HEK293 (cell line): ENCODE measurements around the gene COL5A1.

Experiments
- GLI2 ChIP-seq: fragments of 450-650 bp; formaldehyde crosslinking; IDR thresholded peaks from 2 replicates; pipeline ENCODE4; 2017; ENCODE audit warnings: missing biosample characterization, missing genetic modification characterization, low read depth, borderline replicate concordance
- KLF9 ChIP-seq: fragments of 450-650 bp; formaldehyde crosslinking; IDR thresholded peaks from 2 replicates; pipeline ENCODE4 v1.5.1; 2016; ENCODE audit warnings: missing biosample characterization, missing genetic modification characterization, low read depth
- WT1 ChIP-seq: fragments of 450-650 bp; formaldehyde crosslinking; IDR thresholded peaks from 2 replicates; pipeline ENCODE4 v1.5.1; 2016; ENCODE audit warnings: missing biosample characterization, missing genetic modification characterization
- ZFP41 ChIP-seq: fragments of 450-650 bp; formaldehyde crosslinking; IDR thresholded peaks from 2 replicates; pipeline ENCODE4 v1.5.1; 2016; ENCODE audit warnings: missing biosample characterization, missing genetic modification characterization, borderline replicate concordance
- ZNF155 ChIP-seq: fragments of 450-650 bp; formaldehyde crosslinking; IDR thresholded peaks from 2 replicates; pipeline ENCODE4 v1.5.1; 2016; ENCODE audit warnings: missing biosample characterization, missing genetic modification characterization
- ZNF311 ChIP-seq: fragments of 450-650 bp; formaldehyde crosslinking; IDR thresholded peaks from 2 replicates; pipeline ENCODE4 v1.5.1; 2017; ENCODE audit warnings: missing biosample characterization, missing genetic modification characterization, borderline replicate concordance
- ZNF785 ChIP-seq: fragments of 450-650 bp; formaldehyde crosslinking; IDR thresholded peaks from 2 replicates; pipeline ENCODE4 v1.5.1; 2016; ENCODE audit warnings: missing biosample characterization, missing genetic modification characterization
- TF ChIP-seq, protein P1 (sequence below): fragments of 450-650 bp; formaldehyde crosslinking; IDR thresholded peaks from 2 replicates; pipeline ENCODE4 v1.5.1; 2016; ENCODE audit warnings: missing biosample characterization, missing genetic modification characterization
- TF ChIP-seq, protein P2 (sequence below): fragments of 450-650 bp; formaldehyde crosslinking; IDR thresholded peaks from 2 replicates; pipeline ENCODE4 v1.5.1; 2016; ENCODE audit warnings: missing biosample characterization, missing genetic modification characterization
- TF ChIP-seq, protein P3 (sequence below): fragments of 450-650 bp; formaldehyde crosslinking; IDR thresholded peaks from 2 replicates; pipeline ENCODE4 v1.5.1; 2016; ENCODE audit warnings: missing biosample characterization, missing genetic modification characterization

DNA sequence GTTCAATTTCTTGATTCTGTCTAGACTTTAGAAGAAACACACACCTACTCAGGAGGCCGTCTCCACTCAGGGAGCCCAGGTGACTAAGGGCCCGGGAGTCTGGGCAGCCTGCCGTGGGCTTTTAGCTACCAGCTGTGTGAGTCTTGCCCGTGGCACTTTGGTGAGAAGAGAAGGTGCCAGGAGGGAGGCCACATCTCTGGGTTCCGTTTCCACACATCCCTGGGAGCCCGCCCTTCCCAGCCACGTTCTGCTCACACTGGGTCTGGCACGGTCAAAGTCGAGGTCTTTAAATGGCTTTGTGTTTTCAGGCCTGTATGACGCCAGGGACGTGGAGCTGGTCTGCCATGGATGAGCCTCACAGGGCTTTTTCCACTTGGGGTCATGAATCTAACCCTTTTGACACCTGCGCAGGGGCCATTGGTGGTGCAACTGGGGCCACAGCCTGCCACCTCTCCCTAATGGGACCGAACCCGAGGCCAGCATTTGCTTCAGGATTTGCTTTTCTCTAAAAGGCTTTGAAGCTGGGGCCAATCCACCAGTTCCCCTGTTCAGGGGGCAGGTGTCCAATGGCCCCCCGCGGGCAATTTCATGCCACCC lies 221.8 kb downstream of the COL5A1 start:
- TF ChIP-seq ZFP41 (tag by site-specific recombination) (no peak), GLI2 (tag by site-specific recombination) (no peak), ZNF311 (no peak), ZNF155 (tag by site-specific recombination) (no peak), KLF9 (no peak), WT1 (tag by site-specific recombination) (no peak), ZNF785 (tag by site-specific recombination) (no peak)
- TF ChIP-seq, protein P1, sequence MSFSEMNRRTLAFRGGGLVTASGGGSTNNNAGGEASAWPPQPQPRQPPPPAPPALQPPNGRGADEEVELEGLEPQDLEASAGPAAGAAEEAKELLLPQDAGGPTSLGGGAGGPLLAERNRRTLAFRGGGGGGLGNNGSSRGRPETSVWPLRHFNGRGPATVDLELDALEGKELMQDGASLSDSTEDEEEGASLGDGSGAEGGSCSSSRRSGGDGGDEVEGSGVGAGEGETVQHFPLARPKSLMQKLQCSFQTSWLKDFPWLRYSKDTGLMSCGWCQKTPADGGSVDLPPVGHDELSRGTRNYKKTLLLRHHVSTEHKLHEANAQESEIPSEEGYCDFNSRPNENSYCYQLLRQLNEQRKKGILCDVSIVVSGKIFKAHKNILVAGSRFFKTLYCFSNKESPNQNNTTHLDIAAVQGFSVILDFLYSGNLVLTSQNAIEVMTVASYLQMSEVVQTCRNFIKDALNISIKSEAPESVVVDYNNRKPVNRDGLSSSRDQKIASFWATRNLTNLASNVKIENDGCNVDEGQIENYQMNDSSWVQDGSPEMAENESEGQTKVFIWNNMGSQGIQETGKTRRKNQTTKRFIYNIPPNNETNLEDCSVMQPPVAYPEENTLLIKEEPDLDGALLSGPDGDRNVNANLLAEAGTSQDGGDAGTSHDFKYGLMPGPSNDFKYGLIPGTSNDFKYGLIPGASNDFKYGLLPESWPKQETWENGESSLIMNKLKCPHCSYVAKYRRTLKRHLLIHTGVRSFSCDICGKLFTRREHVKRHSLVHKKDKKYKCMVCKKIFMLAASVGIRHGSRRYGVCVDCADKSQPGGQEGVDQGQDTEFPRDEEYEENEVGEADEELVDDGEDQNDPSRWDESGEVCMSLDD (tag by site-specific recombination) = no peak
- TF ChIP-seq, protein P2, sequence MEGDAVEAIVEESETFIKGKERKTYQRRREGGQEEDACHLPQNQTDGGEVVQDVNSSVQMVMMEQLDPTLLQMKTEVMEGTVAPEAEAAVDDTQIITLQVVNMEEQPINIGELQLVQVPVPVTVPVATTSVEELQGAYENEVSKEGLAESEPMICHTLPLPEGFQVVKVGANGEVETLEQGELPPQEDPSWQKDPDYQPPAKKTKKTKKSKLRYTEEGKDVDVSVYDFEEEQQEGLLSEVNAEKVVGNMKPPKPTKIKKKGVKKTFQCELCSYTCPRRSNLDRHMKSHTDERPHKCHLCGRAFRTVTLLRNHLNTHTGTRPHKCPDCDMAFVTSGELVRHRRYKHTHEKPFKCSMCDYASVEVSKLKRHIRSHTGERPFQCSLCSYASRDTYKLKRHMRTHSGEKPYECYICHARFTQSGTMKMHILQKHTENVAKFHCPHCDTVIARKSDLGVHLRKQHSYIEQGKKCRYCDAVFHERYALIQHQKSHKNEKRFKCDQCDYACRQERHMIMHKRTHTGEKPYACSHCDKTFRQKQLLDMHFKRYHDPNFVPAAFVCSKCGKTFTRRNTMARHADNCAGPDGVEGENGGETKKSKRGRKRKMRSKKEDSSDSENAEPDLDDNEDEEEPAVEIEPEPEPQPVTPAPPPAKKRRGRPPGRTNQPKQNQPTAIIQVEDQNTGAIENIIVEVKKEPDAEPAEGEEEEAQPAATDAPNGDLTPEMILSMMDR (tag by site-specific recombination) = no peak
- TF ChIP-seq, protein P3, sequence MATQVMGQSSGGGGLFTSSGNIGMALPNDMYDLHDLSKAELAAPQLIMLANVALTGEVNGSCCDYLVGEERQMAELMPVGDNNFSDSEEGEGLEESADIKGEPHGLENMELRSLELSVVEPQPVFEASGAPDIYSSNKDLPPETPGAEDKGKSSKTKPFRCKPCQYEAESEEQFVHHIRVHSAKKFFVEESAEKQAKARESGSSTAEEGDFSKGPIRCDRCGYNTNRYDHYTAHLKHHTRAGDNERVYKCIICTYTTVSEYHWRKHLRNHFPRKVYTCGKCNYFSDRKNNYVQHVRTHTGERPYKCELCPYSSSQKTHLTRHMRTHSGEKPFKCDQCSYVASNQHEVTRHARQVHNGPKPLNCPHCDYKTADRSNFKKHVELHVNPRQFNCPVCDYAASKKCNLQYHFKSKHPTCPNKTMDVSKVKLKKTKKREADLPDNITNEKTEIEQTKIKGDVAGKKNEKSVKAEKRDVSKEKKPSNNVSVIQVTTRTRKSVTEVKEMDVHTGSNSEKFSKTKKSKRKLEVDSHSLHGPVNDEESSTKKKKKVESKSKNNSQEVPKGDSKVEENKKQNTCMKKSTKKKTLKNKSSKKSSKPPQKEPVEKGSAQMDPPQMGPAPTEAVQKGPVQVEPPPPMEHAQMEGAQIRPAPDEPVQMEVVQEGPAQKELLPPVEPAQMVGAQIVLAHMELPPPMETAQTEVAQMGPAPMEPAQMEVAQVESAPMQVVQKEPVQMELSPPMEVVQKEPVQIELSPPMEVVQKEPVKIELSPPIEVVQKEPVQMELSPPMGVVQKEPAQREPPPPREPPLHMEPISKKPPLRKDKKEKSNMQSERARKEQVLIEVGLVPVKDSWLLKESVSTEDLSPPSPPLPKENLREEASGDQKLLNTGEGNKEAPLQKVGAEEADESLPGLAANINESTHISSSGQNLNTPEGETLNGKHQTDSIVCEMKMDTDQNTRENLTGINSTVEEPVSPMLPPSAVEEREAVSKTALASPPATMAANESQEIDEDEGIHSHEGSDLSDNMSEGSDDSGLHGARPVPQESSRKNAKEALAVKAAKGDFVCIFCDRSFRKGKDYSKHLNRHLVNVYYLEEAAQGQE (tag by site-specific recombination) = no peak
